Breast epithelium (tissue), 3 donors: ENCODE results near the gene AGPAT3.

Experiments used
- CTCF ChIP-seq, 3 donors: fragments of 450-650 bp; IDR thresholded peaks; one replicate each; pipeline ENCODE4 v1.5.1; 2016 to 2017; ENCODE audit warnings: antibody characterized with exemption in 3 of 3, mild to moderate bottlenecking in 3 of 3, moderate library complexity in 3 of 3
- POLR2AphosphoS5 ChIP-seq, 3 donors: sonication (generic); formaldehyde crosslinking; IDR thresholded peaks; one replicate each; pipeline ENCODE4 v1.6.1; 2017; ENCODE audit warnings: antibody characterized with exemption in 3 of 3

- TF ChIP-seq CTCF (IDR thresholded peaks at IDR 0.05), result no peak
- TF ChIP-seq POLR2AphosphoS5 (IDR thresholded peaks at IDR 0.05), result no peak
Observed at GRCh38 chr21:43874085-43874805, 9.2 kb downstream of the AGPAT3 start.
